GM18858 (cell line): ENCODE results near the gene UBXN11.
"Not testable (repeated sequence)": the region's sequence is repeated elsewhere in the genome, so short reads cannot be mapped to it uniquely, and the experiment has no call there.

Experiments used
- ATAC-seq: cut with Tn5 transposase; IDR thresholded peaks from one replicate; pipeline ENCODE4 v1.9.1; 2021; ENCODE audit not compliant: unreplicated experiment

Gene UBXN11

DNA sequence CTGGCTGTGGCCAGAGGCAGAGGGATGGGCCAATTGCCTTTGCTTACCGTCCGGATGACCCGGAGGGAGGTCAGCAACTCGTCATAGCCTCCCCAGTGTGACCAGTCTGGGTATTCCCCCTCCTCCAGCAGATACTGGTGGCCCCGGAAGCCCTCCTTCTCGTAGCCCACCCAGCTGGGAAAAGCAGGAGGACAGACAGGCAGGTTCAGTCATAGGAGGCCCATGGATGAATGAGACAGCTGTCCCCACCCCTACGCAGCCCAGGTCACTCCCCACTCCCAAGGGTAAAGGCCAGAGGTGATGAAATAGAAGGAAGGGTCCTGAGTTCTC, 30.7 kb upstream of the UBXN11 start:
- ATAC-seq, result no peak

GRCh38 chr1:26336477-26337205, 30.2 kb upstream of the UBXN11 start:
- no peak for ATAC-seq

GRCh38 chr1:26335774-26336476, 29.5 kb upstream of the UBXN11 start:
- no peak for ATAC-seq

DNA sequence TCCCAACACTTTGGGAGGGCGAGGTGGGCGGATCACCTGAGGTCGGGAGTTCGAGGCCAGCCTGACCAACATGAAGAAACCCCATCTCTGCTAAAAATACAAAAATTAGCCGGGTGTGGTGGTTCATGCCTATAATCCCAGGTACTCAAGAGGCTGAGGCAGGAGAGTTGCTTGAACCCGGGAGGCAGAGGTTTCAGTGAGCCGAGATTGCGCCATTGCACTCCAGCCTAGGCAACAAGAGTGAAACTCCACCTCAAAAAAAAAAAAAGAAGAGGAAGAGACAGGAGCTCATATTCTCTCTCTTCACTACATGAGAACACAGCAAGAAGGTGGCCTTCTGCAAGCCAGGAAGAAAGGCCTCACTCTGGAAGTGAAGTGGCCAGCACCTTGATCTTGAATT, 26.9 kb upstream of the UBXN11 start:
- ATAC-seq, result not testable (repeated sequence)

DNA sequence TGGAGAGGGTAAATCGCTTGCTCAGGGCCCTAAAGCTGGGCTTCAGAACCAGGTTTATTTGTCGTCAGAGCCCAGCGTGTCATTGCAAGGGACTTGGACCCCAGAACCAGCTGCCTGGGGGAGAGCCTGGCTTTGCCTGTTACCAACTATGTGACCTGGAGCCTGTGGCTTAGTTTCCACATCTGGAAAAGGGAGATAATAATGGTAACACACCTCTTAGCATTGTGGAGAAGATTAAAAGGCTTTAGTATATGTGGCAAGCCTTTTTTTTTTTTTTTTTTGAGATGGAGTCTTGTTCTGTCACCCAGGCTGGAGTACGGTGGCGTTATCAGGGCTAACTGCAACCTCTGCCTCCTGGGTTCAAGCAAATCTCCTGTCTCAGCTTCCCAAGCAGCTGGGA, 23.8 kb upstream of the UBXN11 start:
- no peak for ATAC-seq

GRCh38 chr1:26329380-26329779, 22.9 kb upstream of the UBXN11 start:
- ATAC-seq, result not testable (repeated sequence)

GRCh38 chr1:26328597-26328996, 22.2 kb upstream of the UBXN11 start:
- no peak for ATAC-seq

DNA sequence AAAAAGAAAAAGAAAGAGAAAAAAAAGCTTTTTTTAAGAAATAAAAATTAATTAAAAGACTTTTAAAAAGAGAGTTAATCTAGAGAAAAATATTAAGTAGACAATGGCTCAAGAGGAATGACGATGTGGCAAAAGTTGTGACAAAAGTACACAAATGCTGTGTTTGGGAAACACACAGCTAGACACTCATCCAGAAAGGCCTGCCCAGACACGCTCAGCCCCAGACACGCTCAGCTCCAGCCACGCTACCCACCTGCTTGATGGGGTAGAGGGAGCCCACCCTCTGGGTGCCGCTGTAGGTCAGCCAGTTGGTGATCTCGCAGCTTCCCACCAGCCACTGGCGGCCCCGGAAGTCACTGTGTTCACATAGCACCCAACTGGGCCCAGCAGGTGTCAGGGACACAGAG, 21.5 kb upstream of the UBXN11 start:
- ATAC-seq, result no peak

GRCh38 chr1:26324550-26324949, 18.1 kb upstream of the UBXN11 start:
- no peak for ATAC-seq

- ATAC-seq, result no peak
Observed at GRCh38 chr1:26323382-26323781, 16.9 kb upstream of the UBXN11 start.

GRCh38 chr1:26322042-26322331, 15.6 kb upstream of the UBXN11 start:
- ATAC-seq, result no peak

- ATAC-seq, result no peak
Observed at GRCh38 chr1:26321315-26322041, 15.0 kb upstream of the UBXN11 start.

DNA sequence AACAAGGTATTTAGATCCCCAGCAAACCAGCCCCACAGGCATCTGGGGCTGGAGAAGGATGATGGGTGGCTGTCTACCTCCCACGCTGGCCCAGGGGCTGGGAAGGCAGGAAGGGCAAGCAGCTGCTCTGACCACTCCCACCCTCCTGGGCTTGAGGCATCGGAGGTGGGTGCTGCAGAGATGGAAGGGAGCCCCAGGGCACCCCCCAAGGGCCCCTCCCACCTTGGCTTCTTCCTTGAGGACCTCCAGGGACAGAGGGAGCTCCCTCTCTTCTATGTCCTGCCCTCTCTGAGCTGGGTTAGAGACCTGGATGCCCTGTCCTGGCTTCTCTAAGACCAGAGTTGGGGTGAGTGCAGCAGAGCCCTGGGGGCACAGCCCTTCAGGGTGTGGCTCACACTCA, 14.5 kb upstream of the UBXN11 start:
- no peak for ATAC-seq

DNA sequence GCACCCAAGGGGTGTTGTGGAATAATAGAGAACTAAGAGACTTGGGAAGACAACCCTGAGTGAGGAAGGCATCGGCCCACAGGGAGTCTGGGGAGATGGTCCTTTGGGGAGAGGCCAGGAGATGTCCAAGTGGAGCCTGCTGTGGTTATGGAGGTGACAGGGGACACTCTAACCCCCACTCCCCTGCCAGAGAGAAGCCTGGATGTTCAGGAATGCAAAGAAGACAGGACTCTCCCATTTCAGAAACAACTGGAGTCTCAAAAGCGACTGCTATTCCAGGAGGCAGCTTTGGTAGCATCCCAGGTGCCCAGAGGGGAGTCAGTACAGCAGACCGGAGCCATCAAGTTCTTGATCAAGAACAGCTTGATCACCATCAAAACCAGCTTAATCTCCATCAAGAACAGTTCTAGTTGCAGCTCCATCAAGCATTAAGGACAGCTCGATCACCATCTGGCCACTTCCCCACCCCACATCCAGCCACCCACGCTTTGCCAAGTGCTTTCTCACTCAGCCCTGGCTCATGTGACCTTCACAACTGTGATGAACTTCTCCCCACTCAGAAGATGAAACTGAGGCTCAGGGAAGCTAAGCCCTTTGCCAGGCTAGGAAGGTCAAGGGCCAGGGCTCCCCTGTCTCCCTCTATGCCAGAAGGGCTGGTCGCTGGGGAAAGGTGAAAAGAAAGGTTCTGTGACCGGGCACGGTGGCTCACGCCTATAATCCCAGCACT, 12.1 kb upstream of the UBXN11 start:
- ATAC-seq, result no peak

DNA sequence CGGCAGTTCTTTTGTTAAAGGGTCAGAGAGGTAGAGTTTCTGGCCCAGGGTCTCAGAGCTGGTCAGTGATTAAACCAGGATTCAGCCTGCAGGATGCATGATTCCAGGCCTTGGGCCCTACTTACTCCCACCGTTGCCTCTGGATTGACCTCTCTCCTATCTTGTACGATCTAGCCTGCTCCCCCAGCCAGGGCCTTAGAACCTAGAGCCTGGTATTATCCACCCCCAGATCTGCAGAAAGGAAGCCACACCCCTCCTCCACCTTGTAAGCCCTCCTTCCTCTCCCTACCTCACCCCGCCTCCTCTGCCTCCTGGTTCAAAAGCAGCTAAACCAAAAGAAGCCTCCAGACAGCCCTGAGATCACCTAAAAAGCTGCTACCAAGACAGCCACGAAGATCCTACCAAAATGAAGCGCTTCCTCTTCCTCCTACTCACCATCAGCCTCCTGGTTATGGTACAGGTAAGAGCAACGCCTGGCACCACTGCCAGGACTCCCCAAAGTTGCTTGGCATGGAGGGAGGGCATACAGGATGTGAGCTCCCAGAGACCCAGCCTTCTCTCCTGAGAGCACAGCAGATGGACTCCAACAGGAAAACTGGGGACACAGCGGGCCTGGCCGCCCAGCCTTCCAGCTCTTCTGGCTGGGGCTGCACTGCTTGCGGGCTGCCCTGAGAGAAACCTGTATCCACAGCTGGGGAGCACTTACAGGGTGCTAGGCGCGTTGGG, 11.3 kb upstream of the UBXN11 start, which contains the start of gene CD52:
Gene CD52, plus strand, starts transcription at position 347 of the 726 bp plus-strand sequence. Its CDS starts 60 bp downstream, at position 407.
- ATAC-seq, result no peak

GRCh38 chr1:26317146-26317545, 10.7 kb upstream of the UBXN11 start:
- ATAC-seq, result no peak

DNA sequence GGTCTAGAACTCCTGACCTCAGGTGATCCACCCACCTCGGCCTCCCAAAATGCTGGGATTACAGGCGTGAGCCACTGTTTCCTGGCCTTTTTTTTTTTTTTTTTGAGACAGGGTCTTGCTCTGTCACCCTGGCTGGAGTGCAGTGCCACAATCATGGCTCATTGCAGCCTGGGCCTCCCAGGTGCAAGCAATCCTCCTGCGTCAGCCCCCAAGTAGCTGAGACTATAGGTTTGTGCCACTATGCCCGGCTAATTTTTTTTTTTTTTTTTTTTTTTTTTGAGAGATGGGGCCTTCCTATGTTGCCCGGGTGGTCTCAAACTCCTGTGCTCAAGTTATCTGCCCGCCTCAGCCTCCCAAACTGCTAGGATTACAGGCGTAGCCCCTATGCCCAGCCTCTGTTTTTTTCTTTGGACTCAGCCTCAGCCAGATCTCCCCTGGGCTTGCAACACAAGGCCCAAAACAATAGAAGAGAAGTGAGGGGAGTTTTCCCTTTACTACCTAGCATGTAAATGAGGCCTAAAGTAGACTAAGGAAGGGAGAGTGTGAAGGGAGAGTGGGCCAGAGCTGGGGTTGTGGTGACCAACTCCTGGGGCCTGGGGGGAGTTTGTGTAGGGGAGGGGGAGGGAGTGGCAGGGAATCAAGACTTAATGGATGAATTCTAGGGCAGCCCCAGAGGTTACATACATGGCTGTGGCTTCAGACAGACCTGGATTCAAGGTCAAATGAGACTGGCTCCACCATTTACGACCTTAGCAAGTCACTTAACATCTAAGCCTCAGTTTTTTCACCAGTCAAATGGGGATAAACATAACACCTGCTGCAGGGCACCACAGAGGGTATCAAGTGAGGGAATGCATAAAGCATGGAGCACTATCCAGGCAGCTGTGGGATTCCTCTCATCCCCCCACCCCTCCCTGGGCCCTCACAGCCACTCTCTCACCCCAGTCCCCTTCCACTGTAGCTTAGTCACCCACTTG, 9.7 kb upstream of the UBXN11 start:
- ATAC-seq, result no peak

GRCh38 chr1:26314501-26314900, 8.1 kb upstream of the UBXN11 start:
- ATAC-seq, result no peak

DNA sequence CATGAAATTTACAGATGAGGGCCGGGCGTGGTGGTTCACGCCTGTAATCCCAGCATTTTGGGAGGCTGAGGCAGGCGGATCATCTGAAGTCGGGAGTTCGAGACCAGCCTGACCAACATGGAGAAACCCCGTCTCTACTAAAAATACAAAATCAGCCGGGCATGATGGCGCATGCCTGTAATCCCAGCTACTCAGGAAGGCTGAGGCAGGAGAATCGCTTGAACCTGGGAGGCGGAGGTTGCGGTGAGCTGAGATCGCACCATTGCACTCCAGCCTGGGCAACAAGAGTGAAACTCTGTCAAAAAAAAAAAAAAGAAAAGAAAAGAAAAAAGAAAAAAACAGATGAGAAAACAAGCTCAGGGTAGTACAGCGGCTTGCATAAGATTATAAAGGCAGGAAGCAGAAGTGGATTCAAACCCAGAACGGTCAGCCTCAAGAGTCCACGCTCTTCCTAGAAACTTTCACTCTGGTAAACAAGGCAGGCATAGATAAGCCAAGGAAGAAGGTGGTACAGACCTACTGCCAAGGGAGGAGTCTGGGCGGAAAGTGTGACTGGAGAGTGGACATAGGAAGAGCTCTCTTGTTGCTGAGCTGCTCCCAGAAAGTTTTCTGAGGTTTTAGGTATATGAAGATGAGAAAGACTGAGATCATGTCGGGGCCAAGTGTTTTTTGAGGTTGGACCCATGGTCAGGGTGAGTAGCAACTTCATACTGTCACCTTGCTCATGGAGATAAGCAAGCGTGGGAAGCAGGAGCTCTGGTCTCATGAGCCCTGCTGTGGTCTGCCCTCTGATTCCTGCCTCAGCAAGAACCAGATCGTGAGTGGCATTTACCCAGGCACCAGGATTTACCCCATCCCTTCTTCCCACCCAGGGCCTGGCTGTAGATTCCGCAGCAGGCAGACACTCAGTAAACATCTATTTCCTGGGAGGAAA, 1.8 kb upstream of the UBXN11 start:
- not testable (repeated sequence) for ATAC-seq
